GM15510 (cell line): ENCODE results near the gene ICE2.

Experiments
- POLR2A ChIP-seq: IDR thresholded peaks from 3 replicates; pipeline ENCODE4 v1.6.1; 2011; ENCODE audit warnings: borderline replicate concordance; ENCODE audit not compliant: insufficient read length; ENCODE audit errors: extremely low read depth

The ICE2 gene

GRCh38 chr15:60476713-60477112, 2.2 kb downstream of the ICE2 start:
- no peak for TF ChIP-seq POLR2A

- TF ChIP-seq POLR2A, result no peak
These were observed 5.8 kb downstream of the ICE2 start for GRCh38 chr15:60473135-60473534.

- TF ChIP-seq POLR2A, result no peak
These were observed 7.6 kb downstream of the ICE2 start for GRCh38 chr15:60471314-60471713.

DNA sequence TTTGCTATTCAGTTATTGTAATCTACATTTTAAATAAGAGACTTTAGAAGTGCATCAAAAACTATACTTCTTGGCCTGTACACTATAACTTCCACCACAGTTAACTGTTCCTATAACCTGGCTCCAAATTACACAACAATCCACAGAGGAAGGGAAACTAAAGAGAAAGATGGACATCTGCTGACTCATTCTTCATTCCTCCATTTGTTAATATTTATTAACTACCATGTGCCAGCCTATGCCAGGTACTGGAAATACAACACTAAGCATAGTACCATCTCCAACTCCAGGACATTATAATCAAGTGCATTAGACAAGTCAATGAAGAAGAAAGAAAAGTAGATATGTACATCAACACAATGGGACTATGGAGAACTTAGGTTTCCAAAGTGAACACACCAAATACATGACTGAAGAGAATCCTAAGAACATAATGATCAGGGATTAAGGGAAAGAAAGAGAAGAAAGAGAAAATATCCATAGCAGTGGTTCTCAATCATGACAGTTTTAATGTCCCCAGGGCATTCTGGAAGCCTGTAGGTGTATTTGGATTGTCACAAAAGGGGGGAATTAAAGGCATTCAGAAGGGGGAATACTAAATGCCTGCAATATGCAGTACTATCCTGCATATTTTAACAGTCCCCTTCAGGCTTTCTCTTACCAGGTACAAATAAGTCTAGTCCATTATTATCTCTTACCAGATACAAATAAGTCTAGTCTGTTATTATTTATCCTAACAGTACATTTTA, 8.9 kb downstream of the ICE2 start:
- no peak for TF ChIP-seq POLR2A

- no peak for TF ChIP-seq POLR2A
These were observed 13.9 kb downstream of the ICE2 start for GRCh38 chr15:60464836-60465630.

DNA sequence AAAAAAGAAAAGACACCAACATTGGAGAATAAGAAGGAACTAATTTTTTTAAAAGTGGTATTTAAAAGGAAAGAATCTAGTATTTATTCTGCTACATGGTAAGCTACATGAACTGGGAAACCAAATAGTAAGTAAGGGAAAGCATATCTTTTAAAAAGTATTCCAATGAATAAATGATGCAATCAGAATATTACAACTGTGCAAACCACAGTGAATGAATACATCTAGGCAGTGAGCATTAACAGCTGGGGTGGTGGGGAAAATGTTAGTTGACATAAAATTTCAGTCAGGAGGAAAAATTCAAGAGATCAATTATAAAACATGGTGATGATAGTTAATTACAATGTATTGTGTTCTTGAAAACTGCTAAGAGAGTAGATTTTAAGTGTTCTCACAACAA, 16.9 kb downstream of the ICE2 start:
- no peak for TF ChIP-seq POLR2A

GRCh38 chr15:60460931-60461330, 18.0 kb downstream of the ICE2 start:
- TF ChIP-seq POLR2A, result no peak

DNA sequence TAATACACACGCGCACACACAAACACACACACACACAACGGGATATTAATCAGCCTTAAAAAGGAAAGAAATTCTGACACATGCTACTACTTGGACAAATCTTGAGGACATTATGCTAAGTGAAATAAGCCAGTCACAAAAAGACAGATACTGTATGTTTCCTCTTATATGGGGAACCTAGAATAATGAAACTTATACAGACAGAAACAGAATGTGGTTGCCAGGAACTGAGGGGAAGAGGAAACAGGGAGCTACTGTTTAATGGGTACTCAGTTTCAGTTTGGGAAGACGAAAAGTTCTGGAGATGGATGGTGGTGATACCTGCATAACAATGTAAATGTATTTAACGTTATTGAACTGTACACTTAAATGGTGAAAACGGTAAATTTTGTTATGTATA, 20.2 kb downstream of the ICE2 start:
- no peak for TF ChIP-seq POLR2A

DNA sequence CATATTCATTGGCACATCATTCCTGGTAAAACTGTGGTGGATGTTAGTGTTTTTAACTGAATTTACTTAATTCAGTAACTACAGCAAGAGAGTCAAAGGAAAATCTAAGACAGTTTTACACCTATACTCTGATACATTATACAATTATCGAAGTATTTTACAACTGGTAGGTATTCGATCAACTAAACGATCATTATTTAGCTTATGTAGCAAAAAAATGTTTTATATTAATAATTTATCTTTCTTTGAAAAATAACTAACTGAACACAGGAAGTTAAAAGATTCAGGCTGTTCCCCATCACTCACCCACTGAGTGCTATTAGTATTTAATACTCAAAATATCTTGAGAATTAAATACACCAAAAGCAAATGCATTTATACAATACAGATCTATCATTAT, 21.0 kb downstream of the ICE2 start:
- TF ChIP-seq POLR2A, result no peak

- TF ChIP-seq POLR2A, result no peak
These were observed 24.1 kb downstream of the ICE2 start for GRCh38 chr15:60454824-60455223.

GRCh38 chr15:60448668-60449360, 30.1 kb downstream of the ICE2 start:
- TF ChIP-seq POLR2A, result no peak

DNA sequence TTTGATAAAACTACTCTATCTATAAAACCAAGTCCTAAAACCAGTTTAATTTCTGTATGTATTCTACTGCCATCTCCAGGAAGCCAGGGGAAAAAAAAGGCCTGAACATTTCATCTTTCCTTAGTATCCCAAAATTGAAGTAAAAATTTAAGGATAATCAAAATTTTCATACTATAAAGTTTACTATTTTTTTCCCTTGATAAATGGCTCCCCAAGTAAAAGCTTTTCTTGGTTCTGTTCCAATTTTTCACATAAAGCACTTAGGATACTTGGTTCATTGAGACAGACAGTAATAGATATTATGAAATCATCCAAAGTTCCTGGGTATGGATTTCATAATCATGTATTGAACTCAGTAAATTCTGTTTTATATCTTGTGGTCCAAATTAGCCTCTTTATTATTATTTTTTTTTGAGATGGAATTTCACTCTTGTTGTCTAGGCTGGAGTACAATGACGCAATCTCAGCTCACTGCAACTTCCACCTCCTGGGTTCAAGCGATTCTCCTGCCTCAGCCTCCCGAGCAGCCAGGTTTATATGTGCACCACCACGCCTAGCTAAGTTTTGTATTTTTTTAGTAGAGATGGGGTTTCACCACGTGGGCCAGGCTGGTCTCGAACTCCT, 34.5 kb downstream of the ICE2 start:
- no peak for TF ChIP-seq POLR2A

GRCh38 chr15:60442763-60443162, 36.2 kb downstream of the ICE2 start:
- TF ChIP-seq POLR2A, result no peak

- TF ChIP-seq POLR2A, result no peak
These were observed 36.8 kb downstream of the ICE2 start for GRCh38 chr15:60442031-60442650.

DNA sequence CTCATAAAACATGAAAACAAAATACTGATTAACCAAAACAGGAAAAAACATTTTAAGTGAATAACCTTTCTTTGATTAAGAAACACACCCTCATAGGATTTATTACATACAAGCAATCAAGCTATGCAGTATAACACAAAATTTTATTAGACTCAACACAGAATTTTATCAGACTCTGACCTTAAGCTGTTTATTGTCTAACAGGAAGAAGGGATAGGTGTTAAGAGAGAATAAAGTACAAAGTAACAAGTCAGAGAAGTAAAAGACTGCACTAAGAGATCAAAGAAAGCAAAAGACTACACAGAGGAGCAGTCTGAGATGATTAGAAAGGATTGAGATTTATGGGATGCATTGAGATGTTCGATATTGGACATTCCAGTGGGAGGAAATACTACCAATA, 37.6 kb downstream of the ICE2 start:
- no peak for TF ChIP-seq POLR2A

- TF ChIP-seq POLR2A, result no peak
These were observed 40.3 kb downstream of the ICE2 start for GRCh38 chr15:60438646-60439045.

DNA sequence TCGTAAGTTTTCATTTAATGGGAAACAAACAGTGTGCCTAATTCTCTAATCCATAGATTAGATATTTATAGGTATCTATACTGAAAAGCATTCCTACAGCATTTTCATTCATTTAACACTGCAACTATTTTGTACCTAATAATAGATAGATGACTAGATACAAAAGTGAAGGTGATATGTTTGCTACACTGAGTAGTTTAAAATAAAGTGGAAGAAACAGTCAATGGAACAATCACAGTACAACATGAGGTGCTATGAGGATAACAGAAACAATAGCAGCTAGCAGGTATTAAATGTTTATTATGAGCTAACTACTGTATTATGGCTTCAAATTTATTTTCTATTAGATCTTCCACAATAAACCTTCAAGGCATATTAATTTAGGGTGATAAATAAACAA, 50.0 kb downstream of the ICE2 start:
- no peak for TF ChIP-seq POLR2A
